Measurements from ENCODE around the gene TTC31.
A peak's percentile ranks its signal among the peaks of the same experiment; 100 is the strongest.

The TTC31 gene

DNA sequence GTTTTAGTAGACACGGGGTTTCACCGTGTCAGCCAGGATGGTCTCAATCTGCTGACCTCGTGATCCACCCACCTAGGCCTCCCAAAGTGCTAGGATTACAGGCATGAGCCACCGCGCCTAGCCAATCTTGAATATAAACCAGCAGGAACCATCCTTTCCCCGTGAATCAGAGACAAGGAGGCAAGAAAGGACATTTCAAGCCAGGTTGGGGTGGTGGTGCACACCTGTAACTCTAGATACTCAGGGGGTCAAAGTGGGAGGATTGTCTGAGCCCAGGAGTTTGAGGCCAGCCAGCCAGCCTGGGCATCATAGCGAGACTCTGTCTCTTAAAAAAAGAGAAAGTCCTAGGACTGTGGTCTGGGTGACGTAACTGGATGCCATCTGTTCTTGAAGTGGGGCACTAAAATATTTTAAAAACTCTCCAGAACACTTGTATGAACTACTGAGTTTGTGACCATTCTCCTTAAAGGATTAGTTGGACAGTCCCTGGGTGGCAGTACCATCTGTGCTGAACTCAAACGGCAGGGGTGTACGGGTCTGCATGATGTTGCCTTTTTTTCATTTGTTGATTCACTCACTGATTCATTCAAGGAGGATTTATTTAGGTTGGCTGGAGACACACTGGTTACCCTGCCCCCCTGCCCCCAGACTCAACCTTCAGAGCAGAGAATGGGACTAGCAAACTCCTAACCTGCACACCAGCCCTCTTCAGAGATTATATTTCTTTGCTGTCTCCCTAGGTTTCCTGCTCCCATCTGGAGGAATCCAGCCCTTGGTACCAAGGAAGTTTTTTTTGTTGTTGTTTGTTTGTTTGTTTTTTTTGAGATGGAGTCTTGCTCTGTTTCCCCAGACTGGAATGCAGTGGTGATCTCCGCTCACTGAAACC lies 28.5 kb downstream of the TTC31 start:
- Histone ChIP-seq H3K36me3 (replicated peaks; ENCODE audit: insufficient read depth, low read length) (no peaks in the 10 kb centered on the region), H3K9me2 (replicated peaks; ENCODE audit: insufficient read depth, low read length) (no peaks in the 10 kb centered on the region), H2AFZ (ENCODE audit: low read length) (no peak overlapping the region), H3K9ac (ENCODE audit: low read length) (no peak overlapping the region), H3K4me3 (ENCODE audit: low read length) (no peak overlapping the region), H3K27ac (ENCODE audit: low read length) (no peak overlapping the region), H3K9me3 (replicated peaks; ENCODE audit: insufficient read depth, low read length) (no peaks in the 10 kb centered on the region), H3K4me2 (ENCODE audit: low read depth, low read length) (no peak overlapping the region), H3F3A (ENCODE audit: insufficient read depth, low read length) (no peaks in the 10 kb centered on the region), H4K20me1 (ENCODE audit: insufficient read depth, low read length) (no peaks in the 10 kb centered on the region), H3K79me2 (ENCODE audit: low read length) (peaks cover 8% of the 10 kb centered on the region), H3K4me1 (ENCODE audit: low read length) (peaks cover 12% of the 10 kb centered on the region), H3K27me3 (replicated peaks; ENCODE audit: insufficient read depth, low read length) (peaks cover 54% of the 10 kb centered on the region)
- TF ChIP-seq EZH2phosphoT487 (IDR thresholded peaks at IDR 0.05; ENCODE audit: low read length) (no peak), EZH2 (optimal IDR thresholded peaks at IDR 0.05; ENCODE audit: low read depth, low read length) (no peak)
- TF ChIP-seq, protein P1, sequence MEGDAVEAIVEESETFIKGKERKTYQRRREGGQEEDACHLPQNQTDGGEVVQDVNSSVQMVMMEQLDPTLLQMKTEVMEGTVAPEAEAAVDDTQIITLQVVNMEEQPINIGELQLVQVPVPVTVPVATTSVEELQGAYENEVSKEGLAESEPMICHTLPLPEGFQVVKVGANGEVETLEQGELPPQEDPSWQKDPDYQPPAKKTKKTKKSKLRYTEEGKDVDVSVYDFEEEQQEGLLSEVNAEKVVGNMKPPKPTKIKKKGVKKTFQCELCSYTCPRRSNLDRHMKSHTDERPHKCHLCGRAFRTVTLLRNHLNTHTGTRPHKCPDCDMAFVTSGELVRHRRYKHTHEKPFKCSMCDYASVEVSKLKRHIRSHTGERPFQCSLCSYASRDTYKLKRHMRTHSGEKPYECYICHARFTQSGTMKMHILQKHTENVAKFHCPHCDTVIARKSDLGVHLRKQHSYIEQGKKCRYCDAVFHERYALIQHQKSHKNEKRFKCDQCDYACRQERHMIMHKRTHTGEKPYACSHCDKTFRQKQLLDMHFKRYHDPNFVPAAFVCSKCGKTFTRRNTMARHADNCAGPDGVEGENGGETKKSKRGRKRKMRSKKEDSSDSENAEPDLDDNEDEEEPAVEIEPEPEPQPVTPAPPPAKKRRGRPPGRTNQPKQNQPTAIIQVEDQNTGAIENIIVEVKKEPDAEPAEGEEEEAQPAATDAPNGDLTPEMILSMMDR (IDR thresholded peaks at IDR 0.05; ENCODE audit: low read length), result no peak
- DNase-seq, result no peak

DNA sequence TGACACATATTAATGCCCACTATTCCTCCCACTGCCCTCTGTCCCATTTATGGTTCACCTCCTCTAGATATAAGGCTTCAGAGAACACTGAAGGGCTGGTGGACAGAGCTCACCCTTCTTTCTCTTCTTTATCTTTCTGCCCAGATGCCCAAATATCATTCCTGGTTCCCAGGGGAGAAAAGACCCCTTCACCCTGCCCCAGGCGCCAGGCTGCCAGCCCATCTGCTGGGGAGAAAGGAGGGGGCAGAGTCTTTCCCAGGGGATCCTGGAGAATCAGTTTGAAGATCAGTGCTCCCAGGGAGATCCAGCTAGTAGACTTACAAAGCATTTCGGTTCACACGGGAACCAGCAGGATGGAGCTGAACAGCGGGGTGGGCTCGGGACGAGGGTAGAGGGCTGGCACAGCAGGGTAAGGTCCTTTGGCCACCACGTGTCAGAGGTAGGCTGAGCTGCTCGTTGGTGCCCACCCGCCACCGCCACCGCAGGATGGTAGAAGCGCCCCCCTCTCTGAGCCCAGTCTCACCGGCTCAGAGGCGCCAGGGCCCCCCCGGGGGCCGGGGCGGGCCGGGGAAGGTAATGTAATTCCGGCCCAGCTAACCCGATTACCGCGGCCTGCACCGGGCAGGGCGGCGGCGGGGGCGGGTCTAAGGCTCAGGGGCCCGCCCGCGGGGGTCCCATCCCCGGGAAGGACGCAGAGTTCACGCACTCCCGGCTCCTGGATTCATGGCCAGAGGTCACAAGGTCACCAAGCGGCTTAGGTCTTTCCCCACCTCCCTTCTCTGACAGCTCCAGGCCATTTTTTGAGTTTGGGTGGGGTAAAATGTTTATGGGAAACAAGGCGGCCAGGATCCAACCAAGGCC lies 30.1 kb downstream of the TTC31 start:
- no peak overlapping the region for H3K9ac ChIP-seq (ENCODE audit: low read length)
- H3K27me3 ChIP-seq (replicated peaks; ENCODE audit: insufficient read depth, low read length), result peaks cover 66% of the 10 kb centered on the region
- H3K27ac ChIP-seq (ENCODE audit: low read length), result no peak overlapping the region
- no peak for DNase-seq
- TF ChIP-seq EZH2 (optimal IDR thresholded peaks at IDR 0.05; ENCODE audit: low read depth, low read length) (no peak), EZH2phosphoT487 (IDR thresholded peaks at IDR 0.05; ENCODE audit: low read length) (no peak)
- TF ChIP-seq, protein P1 (IDR thresholded peaks at IDR 0.05; ENCODE audit: low read length), result no peak
- H3K4me3 ChIP-seq (ENCODE audit: low read length), result no peak overlapping the region
- H4K20me1 ChIP-seq (ENCODE audit: insufficient read depth, low read length), result no peaks in the 10 kb centered on the region
- H3F3A ChIP-seq (ENCODE audit: insufficient read depth, low read length), result no peaks in the 10 kb centered on the region
- H3K79me2 ChIP-seq (ENCODE audit: low read length), result no peaks in the 10 kb centered on the region
- H3K36me3 ChIP-seq (replicated peaks; ENCODE audit: insufficient read depth, low read length), result no peaks in the 10 kb centered on the region
- H3K4me2 ChIP-seq (ENCODE audit: low read depth, low read length), result no peak overlapping the region
- no peaks in the 10 kb centered on the region for H3K9me3 ChIP-seq (replicated peaks; ENCODE audit: insufficient read depth, low read length)
- H3K4me1 ChIP-seq (ENCODE audit: low read length), result peaks cover 8% of the 10 kb centered on the region
- H2AFZ ChIP-seq (ENCODE audit: low read length), result no peak overlapping the region
- H3K9me2 ChIP-seq (replicated peaks; ENCODE audit: insufficient read depth, low read length), result no peaks in the 10 kb centered on the region

DNA sequence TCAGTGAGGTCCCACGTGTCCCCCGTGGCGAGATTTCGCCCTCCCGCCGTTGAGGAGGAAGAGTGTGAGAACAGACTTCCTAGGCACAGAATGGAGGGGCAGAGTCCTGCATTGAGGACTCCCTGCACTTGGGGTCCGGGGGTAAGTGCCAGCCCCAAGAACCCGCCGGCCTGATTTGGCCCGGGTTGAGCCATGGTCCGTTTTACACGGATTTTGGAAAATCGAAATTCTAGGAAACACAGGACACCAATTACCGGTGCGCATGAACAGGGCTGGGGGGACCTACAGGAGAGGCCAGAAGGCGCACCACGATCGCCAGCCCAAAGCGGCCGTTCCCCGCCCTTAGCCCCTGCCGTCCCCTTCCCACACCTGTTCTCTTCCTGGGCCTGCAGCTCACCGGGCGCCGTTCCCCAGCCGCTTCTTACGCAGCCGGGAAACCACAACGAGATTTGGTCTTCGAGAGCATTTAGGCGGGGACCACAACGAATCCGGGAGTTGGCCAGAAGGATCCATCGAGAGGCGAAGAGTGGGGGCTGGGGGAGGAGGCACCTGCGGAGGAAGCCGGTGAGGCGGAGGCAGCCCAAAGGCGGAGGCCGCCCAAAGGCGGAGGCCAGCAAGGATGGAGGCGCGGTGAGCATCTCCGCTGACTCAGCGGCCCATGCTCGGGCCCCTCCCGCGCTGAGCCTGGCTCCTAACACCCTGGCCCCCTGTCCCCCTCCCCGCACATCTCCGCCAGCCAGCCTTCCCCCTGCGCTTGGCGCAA lies 30.9 kb downstream of the TTC31 start:
- Histone ChIP-seq H3F3A (ENCODE audit: insufficient read depth, low read length) (no peaks in the 10 kb centered on the region), H3K9me3 (replicated peaks; ENCODE audit: insufficient read depth, low read length) (no peaks in the 10 kb centered on the region), H3K27ac (ENCODE audit: low read length) (no peak overlapping the region), H3K27me3 (replicated peaks; ENCODE audit: insufficient read depth, low read length) (peaks cover 74% of the 10 kb centered on the region), H3K4me1 (ENCODE audit: low read length) (peaks cover 4% of the 10 kb centered on the region; the same call in 1 of the 2 replicates), H3K79me2 (ENCODE audit: low read length) (no peaks in the 10 kb centered on the region), H3K4me3 (ENCODE audit: low read length) (0 out of 2 replicates have a peak overlapping the region, but pooled peaks have one; percentile 10), H3K9ac (ENCODE audit: low read length) (no peak overlapping the region), H3K9me2 (replicated peaks; ENCODE audit: insufficient read depth, low read length) (no peaks in the 10 kb centered on the region), H3K4me2 (ENCODE audit: low read depth, low read length) (peak overlapping the region; percentile 39), H2AFZ (ENCODE audit: low read length) (0 out of 2 replicates have a peak overlapping the region, but pooled peaks have one; percentile 31), H3K36me3 (replicated peaks; ENCODE audit: insufficient read depth, low read length) (no peaks in the 10 kb centered on the region), H4K20me1 (ENCODE audit: insufficient read depth, low read length) (no peaks in the 10 kb centered on the region)
- DNase-seq, result no peak
- TF ChIP-seq EZH2 (optimal IDR thresholded peaks at IDR 0.05; ENCODE audit: low read depth, low read length) (peak; percentile 25), EZH2phosphoT487 (IDR thresholded peaks at IDR 0.05; ENCODE audit: low read length) (0 out of 2 replicates have a peak, but pooled peaks have one; percentile 30)
- TF ChIP-seq, protein P1 (IDR thresholded peaks at IDR 0.05; ENCODE audit: low read length), result no peak

Measured in MM.1S (cell line).